ENCODE results near the gene STK4. TPM values are rescaled to one million over a fixed set of nuclear protein-coding genes. Genes with fewer than 3 reads are reported as not detected.

Gene STK4
- total and polyA plus RNA-seq, 2 donors (not counting 3 experiments of a cell fraction or from before 2014, with no cell fraction given), result 9.1 to 29.6 TPM

DNA sequence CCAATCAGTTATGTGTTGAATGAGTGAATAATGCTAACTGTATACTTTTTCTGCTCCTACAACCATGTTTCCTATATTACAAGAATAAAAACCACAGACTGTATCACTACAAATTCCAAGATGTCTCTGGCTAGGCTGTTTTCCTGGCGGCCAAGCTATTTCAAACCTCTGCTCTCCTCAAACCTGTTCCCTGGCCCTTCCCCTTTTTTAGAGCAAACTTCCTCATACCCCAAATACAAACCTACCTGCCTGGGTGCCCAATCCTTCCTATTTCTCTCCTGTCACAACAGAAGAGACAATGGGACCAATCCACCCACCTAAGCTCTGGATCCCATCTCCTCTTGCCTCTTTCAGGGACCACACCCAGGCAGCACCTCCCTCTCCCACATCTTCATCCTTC is 13.6 kb upstream of the STK4 start:
- no peak overlapping the region for H3K4me2 ChIP-seq (ENCODE audit: insufficient read depth, low read length)
- H3K9me1 ChIP-seq (replicated peaks; ENCODE audit: control insufficient read depth, extremely low read depth, insufficient read depth, low read length), result no peaks in the 10 kb centered on the region
- ChIA-PET POLR2A (no interaction called here), CTCF (interaction anchor here (1.6 to 2.4 kb wide), 2 partner anchors 10 to 338 kb away, joined by 3 to 7 read pairs; no protein-coding TSS in a partner anchor)
- dilution Hi-C loops (cut with MboI; ENCODE audit: extremely low pct_ligation_motif_present, low sequenced_read_pairs), result no loop called here
- H3K36me3 ChIP-seq (ENCODE audit: control insufficient read depth in 2 of 2, extremely low read depth in 1 of 2, insufficient read depth in 2 of 2, low read length in 2 of 2), result peaks cover 51 to 57% of the 10 kb centered on the region in 2 experiments
- TF ChIP-seq, protein P1, sequence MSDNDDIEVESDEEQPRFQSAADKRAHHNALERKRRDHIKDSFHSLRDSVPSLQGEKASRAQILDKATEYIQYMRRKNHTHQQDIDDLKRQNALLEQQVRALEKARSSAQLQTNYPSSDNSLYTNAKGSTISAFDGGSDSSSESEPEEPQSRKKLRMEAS (IDR thresholded peaks at IDR 0.05; ENCODE audit: insufficient read depth, insufficient read length), result no peak
- no peak for TF ChIP-seq MYC (IDR thresholded peaks at IDR 0.05; ENCODE audit: low read depth, low read length)
- TF ChIP-seq GATA2 (IDR thresholded peaks at IDR 0.05; ENCODE audit: insufficient read depth, insufficient read length, low read depth, low read length), result no peak
- no peak for TF ChIP-seq POLR2A (IDR thresholded peaks at IDR 0.05; ENCODE audit: low read depth, low read length)
- H3K27ac ChIP-seq (ENCODE audit: insufficient read depth, low read depth, low read length), result no peak overlapping the region
- no peaks in the 10 kb centered on the region for H3K4me1 ChIP-seq (ENCODE audit: control insufficient read depth, extremely low read depth, insufficient read depth, low read length)
- H3K79me2 ChIP-seq (ENCODE audit: control insufficient read depth, insufficient read depth, low read length), result peaks cover 35% of the 10 kb centered on the region
- no peak overlapping the region for H3K9ac ChIP-seq (replicated peaks; ENCODE audit: extremely low read depth, insufficient read depth, low read length)
- H3K4me3 ChIP-seq (replicated peaks in 1 of 3; ENCODE audit: insufficient read depth in 1 of 3, low read depth in 1 of 3, low read length in 3 of 3), result no peak overlapping the region
- H3K27me3 ChIP-seq (ENCODE audit: control insufficient read depth in 2 of 2, insufficient read depth in 2 of 2, low read length in 2 of 2), result no peaks in the 10 kb centered on the region
- no TSS peak for BruUV-seq (replicated peaks)
- DNase-seq (ENCODE audit: low read depth, low spot score), result no peak
- H4K20me1 ChIP-seq (replicated peaks; ENCODE audit: control insufficient read depth, extremely low read depth, insufficient read depth, low read length), result no peaks in the 10 kb centered on the region
- no peak overlapping the region for H2AFZ ChIP-seq (ENCODE audit: low read depth, low read length)
- no peak for FAIRE-seq
- H3K9me3 ChIP-seq (replicated peaks; ENCODE audit: control insufficient read depth, insufficient read depth, low read length), result no peaks in the 10 kb centered on the region
- intact Hi-C loops (cut with micrococcal nuclease), result no loop called here

DNA sequence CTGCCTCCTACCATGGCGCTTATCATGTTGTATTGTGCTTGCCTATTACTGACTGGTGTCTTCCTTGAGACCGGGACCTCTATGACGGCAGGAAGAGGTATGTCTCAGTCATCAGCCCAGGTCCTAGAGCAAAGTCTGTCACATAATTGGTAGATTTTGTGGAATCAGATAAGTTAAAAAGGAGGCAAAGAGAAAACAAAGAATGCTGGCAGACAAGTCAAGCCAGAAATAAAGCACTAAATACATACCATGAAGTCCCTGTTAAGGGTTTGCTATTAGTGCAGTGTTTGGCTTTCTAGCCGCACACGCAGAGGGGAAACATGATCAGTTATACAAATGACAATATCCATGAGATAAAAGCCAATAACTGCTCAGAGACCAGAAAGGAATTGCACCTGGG is 12.1 kb upstream of the STK4 start:
- H3K9me3 ChIP-seq (replicated peaks; ENCODE audit: control insufficient read depth, insufficient read depth, low read length), result no peaks in the 10 kb centered on the region
- BruUV-seq (replicated peaks), result no TSS peak
- H3K36me3 ChIP-seq (ENCODE audit: control insufficient read depth in 2 of 2, extremely low read depth in 1 of 2, insufficient read depth in 2 of 2, low read length in 2 of 2), result peaks cover 49 to 51% of the 10 kb centered on the region in 2 experiments
- peaks cover 12% of the 10 kb centered on the region for H3K4me1 ChIP-seq (ENCODE audit: control insufficient read depth, extremely low read depth, insufficient read depth, low read length)
- H3K27me3 ChIP-seq (ENCODE audit: control insufficient read depth in 2 of 2, insufficient read depth in 2 of 2, low read length in 2 of 2), result no peaks in the 10 kb centered on the region
- no peak overlapping the region for H3K4me2 ChIP-seq (ENCODE audit: insufficient read depth, low read length)
- H2AFZ ChIP-seq (ENCODE audit: low read depth, low read length), result no peak overlapping the region
- no peaks in the 10 kb centered on the region for H3K9me1 ChIP-seq (replicated peaks; ENCODE audit: control insufficient read depth, extremely low read depth, insufficient read depth, low read length)
- POLR2A ChIA-PET, result no interaction called here
- FAIRE-seq, result no peak
- dilution Hi-C loops (cut with MboI; ENCODE audit: extremely low pct_ligation_motif_present, low sequenced_read_pairs), result no loop called here
- H3K9ac ChIP-seq (replicated peaks; ENCODE audit: extremely low read depth, insufficient read depth, low read length), result no peak overlapping the region
- no peaks in the 10 kb centered on the region for H4K20me1 ChIP-seq (replicated peaks; ENCODE audit: control insufficient read depth, extremely low read depth, insufficient read depth, low read length)
- CTCF ChIA-PET, result interaction anchor here (1.6 kb wide), 1 partner anchor 336 kb away, joined by 3 read pairs; no protein-coding TSS in a partner anchor
- intact Hi-C loops (cut with micrococcal nuclease), result no loop called here
- peaks cover 50% of the 10 kb centered on the region for H3K79me2 ChIP-seq (ENCODE audit: control insufficient read depth, insufficient read depth, low read length)
- TF ChIP-seq POLR2AphosphoS5 (IDR thresholded peaks at IDR 0.05; ENCODE audit: insufficient read depth, low read depth, low read length) (no peak), GATA2 (IDR thresholded peaks at IDR 0.05; ENCODE audit: insufficient read depth, insufficient read length, low read depth, low read length) (no peak), JUN (IDR thresholded peaks at IDR 0.05; ENCODE audit: borderline replicate concordance, insufficient read depth, insufficient read length, low read depth) (no peak), EZH2 (IDR thresholded peaks at IDR 0.05; ENCODE audit: borderline replicate concordance, low read depth, low read length, severe bottlenecking) (no peak), MYC (IDR thresholded peaks at IDR 0.05; ENCODE audit: low read depth, low read length) (no peak), POLR2A (IDR thresholded peaks at IDR 0.05; ENCODE audit: low read depth, low read length) (no peak), FOS (IDR thresholded peaks at IDR 0.05; ENCODE audit: borderline replicate concordance, insufficient read depth, low read length) (no peak)
- TF ChIP-seq, protein P2, sequence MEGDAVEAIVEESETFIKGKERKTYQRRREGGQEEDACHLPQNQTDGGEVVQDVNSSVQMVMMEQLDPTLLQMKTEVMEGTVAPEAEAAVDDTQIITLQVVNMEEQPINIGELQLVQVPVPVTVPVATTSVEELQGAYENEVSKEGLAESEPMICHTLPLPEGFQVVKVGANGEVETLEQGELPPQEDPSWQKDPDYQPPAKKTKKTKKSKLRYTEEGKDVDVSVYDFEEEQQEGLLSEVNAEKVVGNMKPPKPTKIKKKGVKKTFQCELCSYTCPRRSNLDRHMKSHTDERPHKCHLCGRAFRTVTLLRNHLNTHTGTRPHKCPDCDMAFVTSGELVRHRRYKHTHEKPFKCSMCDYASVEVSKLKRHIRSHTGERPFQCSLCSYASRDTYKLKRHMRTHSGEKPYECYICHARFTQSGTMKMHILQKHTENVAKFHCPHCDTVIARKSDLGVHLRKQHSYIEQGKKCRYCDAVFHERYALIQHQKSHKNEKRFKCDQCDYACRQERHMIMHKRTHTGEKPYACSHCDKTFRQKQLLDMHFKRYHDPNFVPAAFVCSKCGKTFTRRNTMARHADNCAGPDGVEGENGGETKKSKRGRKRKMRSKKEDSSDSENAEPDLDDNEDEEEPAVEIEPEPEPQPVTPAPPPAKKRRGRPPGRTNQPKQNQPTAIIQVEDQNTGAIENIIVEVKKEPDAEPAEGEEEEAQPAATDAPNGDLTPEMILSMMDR (IDR thresholded peaks at IDR 0.05; ENCODE audit: extremely low read depth in 1 of 2, insufficient read depth in 1 of 2, low read depth in 1 of 2, low read length in 2 of 2), result no peak
- TF ChIP-seq, protein P1 (IDR thresholded peaks at IDR 0.05; ENCODE audit: insufficient read depth, insufficient read length), result no peak
- DNase-seq (ENCODE audit: low read depth, low spot score), result no peak
- H3K4me3 ChIP-seq (replicated peaks in 1 of 3; ENCODE audit: insufficient read depth in 1 of 3, low read depth in 1 of 3, low read length in 3 of 3), result no peak overlapping the region
- no peak overlapping the region for H3K27ac ChIP-seq (ENCODE audit: insufficient read depth, low read depth, low read length)

All from endothelial cell of umbilical vein (primary cell).